T-helper 1 cell treated with Interleukin-12 subunit alpha and Interleukin-12 subunit beta and Interleukin-4 antibody, amounts not matched to agents 30 μg/mL and 1 μg/mL, for 36 hours (primary cell): ENCODE measurements around the gene TAF11L14.
"Not testable (repeated sequence)": the region's sequence is repeated elsewhere in the genome, so short reads cannot be mapped to it uniquely, and the experiment has no call there.

ENCODE experiments used
- H3K27ac Mint-ChIP-seq: one replicate; pipeline ENCODE4 v1.8.0; 2021; ENCODE audit warnings: mild to moderate bottlenecking, mixed read lengths
- H3K27me3 Mint-ChIP-seq: one replicate; pipeline ENCODE4 v1.8.0; 2021; ENCODE audit warnings: low read depth, mixed read lengths
- H3K36me3 Mint-ChIP-seq: one replicate; pipeline ENCODE4 v1.8.0; 2021; ENCODE audit warnings: low read depth, mixed read lengths
- H3K4me1 Mint-ChIP-seq: one replicate; pipeline ENCODE4 v1.8.0; 2021; ENCODE audit warnings: low read depth, mixed read lengths
- H3K4me3 Mint-ChIP-seq: one replicate; pipeline ENCODE4 v1.8.0; 2021; ENCODE audit warnings: mild to moderate bottlenecking, moderate library complexity, mixed read lengths
- H3K9me3 Mint-ChIP-seq: one replicate; pipeline ENCODE4 v1.8.0; 2021; ENCODE audit warnings: mixed read lengths

The TAF11L14 gene

DNA sequence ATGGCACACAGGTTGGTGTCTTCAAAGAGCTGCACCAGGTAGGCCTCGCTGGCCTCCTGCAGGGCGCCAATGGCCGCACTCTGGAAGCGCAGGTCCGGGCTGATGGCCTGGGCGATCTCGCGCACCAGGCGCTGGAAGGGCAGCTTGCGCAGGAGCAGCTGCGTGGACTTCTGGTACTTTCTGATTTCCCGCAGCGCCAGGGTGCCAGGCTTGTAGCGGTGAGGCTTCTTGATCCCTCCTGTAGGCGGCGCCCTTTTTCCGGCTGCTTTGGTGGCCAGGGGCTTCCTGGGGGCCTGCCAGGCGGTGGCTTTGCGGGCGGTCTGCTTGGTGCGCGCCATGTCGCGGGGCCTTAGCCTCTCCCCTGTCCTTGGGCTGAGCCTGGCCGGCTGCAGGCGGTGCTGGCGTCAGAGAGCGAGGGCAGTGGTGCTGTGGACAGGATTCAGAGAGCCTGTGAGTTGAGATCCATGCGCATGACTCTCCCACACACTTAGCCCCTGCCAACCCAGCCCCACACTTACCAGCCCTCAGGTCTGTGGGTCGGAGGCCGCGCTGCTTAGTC lies 21.0 kb downstream of the TAF11L14 start:
- not testable (repeated sequence) for H3K36me3 Mint-ChIP-seq, H3K27ac Mint-ChIP-seq, H3K27me3 Mint-ChIP-seq, H3K4me1 Mint-ChIP-seq, H3K4me3 Mint-ChIP-seq
- H3K9me3 Mint-ChIP-seq = peaks cover 26% of the 10 kb centered on the region

DNA sequence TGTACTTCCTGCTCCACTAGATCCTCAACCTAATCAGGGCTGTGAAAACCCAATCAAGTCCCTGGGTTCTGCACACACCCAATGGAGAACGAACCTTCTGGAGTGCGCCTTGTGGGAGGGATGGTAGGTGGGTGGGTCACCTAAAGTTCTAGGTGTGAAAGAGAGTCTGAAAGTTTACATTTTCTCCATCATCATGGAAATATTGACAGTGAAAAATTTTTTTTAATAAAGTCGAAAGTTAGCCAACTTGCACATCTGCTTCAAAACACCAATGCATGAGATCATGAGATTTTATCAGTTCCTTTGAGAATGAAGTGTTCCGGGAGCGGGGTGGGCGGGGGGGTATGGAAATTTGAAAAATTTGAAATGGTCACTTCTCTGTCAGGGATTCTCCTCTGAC lies 21.7 kb downstream of the TAF11L14 start:
- Mint-ChIP-seq H3K9me3 (peaks cover 29% of the 10 kb centered on the region), H3K4me1 (no peaks in the 10 kb centered on the region), H3K27ac (no peak overlapping the region), H3K27me3 (no peaks in the 10 kb centered on the region), H3K36me3 (no peaks in the 10 kb centered on the region), H3K4me3 (no peak overlapping the region)

DNA sequence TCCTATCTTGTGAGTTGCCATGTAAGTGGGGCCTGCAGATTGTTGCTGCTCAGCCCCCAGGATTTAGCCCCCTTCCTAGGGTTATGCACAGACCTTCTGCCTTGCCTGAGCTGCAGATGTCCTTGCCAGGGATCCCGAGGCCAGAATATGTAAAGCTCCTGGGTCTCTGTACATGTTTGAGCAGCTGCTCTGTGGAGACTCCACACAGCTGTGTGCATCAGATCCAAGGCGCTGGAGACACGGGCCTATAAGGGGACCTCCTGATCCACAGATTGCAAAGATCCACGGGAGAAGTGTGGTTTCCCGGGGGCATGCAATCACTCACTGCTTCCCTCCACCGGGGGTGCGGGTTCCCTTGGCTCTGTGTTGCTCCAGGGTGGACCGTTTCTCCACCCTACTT lies 28.9 kb downstream of the TAF11L14 start:
- no peaks in the 10 kb centered on the region for H3K4me1 Mint-ChIP-seq

DNA sequence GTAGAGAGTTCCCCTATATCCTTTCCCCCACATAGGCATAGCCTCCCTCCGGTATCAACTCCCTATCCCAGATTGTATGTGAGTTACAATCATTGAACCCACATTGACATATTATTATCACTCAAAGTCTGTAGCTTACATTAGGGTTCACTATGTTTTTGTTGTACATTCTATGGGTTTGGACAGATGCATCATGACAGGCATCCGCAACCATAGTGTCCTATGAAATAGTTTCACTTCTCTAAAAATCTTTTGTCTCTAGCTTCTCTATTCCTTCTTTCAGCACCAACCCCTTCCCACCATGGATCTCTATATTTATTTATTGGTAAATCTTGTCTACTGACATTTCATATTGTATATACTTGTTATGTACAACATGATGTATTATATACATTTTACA lies 31.6 kb downstream of the TAF11L14 start:
- H3K27me3 Mint-ChIP-seq = no peaks in the 10 kb centered on the region
- H3K27ac Mint-ChIP-seq = no peak overlapping the region
- no peaks in the 10 kb centered on the region for H3K4me1 Mint-ChIP-seq
- H3K4me3 Mint-ChIP-seq = no peak overlapping the region
- H3K36me3 Mint-ChIP-seq = no peaks in the 10 kb centered on the region
- H3K9me3 Mint-ChIP-seq = peaks cover 41% of the 10 kb centered on the region

More for the DNA sequence above, 28.9 kb downstream of the TAF11L14 start:
- Mint-ChIP-seq H3K36me3 (no peaks in the 10 kb centered on the region), H3K27me3 (no peaks in the 10 kb centered on the region), H3K9me3 (peaks cover 45% of the 10 kb centered on the region), H3K27ac (no peak overlapping the region), H3K4me3 (no peak overlapping the region)

DNA sequence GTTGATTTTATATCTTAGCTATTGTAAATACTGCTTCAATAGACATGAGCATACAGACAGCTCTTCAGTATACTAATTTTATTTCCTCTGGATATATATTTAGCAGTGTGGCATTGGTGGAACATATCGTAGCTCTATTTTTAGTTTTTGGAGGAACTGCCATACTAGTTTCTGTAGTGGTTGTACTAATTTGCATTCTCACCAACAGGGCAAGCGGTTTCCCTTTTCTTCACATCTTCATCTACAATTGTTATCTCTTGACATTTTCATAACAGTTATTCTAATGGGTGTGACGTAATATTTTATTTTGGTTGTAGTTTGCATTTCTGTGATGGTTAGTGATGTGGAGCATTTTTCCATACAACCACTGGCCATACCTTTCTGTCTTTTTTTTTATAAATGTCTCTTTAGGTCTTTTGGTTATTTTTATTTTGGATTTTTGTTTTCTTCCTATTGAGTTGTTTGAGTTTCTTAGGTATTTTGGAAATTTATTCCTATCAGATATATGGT lies 32.5 kb downstream of the TAF11L14 start:
- H3K4me3 Mint-ChIP-seq = no peak overlapping the region
- H3K4me1 Mint-ChIP-seq = no peaks in the 10 kb centered on the region
- H3K9me3 Mint-ChIP-seq = peaks cover 44% of the 10 kb centered on the region
- no peak overlapping the region for H3K27ac Mint-ChIP-seq
- no peaks in the 10 kb centered on the region for H3K27me3 Mint-ChIP-seq
- H3K36me3 Mint-ChIP-seq = no peaks in the 10 kb centered on the region

DNA sequence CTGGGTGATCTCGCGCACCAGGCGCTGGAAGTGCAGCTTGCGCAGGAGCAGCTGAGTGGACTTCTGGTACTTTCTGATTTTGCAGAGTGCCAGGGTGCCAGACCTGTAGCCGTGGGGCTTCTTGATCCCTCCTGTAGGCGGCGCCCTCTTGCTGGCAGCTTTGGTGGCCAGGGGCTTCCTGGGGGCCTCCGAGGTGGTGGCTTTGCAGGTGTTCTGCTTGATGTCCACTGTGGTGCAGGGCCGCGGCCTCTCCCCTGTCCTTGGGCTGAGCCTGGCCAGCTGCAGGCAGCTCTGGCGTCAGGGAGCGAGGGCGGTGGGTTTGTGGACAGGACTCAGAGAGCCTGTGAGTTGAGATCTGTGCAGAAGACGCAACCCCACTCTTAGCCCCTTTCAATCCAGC lies 36.1 kb downstream of the TAF11L14 start:
- Mint-ChIP-seq H3K4me1 (no peaks in the 10 kb centered on the region), H3K27me3 (no peaks in the 10 kb centered on the region), H3K4me3 (no peak overlapping the region), H3K27ac (no peak overlapping the region), H3K9me3 (peaks cover 49% of the 10 kb centered on the region), H3K36me3 (no peaks in the 10 kb centered on the region)

DNA sequence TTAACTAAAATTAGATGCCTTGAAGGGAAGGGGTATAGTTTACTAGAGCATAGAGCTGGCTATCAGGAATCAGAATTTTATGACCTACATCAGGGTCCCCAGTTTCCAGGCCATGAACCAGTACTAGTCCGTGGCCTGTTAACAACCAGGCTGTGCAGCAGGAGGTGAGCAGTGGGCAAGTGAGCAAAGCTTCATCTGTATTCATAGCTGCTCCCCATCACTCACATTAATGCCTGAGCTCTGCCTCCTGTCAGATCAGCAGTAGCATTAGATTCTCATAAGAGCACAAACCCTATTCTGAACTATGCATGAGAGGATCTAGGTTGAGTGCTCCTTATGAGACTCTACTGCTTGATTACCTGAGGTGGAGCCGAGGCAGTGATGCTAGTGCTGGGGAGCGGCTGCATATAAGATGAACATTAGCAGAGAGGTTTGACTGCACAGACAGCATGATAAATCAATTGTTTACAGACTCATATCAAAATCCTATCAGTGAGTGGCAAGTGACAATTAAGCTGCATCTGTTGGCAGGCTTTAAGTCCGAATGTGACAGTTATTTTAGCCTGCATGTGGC lies 44.6 kb downstream of the TAF11L14 start:
- Mint-ChIP-seq H3K4me3 (no peak overlapping the region), H3K36me3 (no peaks in the 10 kb centered on the region), H3K4me1 (no peaks in the 10 kb centered on the region), H3K9me3 (peaks cover 9% of the 10 kb centered on the region), H3K27ac (no peak overlapping the region), H3K27me3 (no peaks in the 10 kb centered on the region)

DNA sequence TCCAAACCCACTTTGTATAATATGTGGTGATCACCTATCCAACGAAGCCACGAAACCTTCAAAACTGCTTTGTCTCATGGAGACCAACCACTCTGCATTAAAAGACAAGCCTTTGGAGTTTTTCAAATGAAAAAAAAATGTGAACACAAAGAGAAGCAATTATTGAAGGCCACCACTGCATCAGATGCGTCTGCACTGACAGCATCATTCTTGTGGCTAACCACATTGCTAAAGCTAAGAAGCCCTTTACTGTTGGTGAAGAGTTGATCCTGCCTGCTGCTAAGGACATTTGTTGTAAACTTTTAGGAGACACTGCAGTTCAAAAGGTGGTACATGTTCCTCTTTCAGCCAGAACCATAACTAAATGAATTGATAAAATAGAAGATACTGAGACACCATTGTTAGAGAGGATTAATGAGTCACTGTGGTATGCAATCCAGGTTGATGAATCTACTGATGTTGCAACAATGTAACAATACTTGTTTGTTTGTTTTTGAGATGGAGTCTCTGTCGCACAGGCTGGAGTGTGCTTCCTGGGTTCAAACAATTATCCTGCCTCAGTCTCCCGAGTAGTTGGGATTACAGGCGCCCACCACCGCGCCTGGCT lies 45.4 kb downstream of the TAF11L14 start:
- H3K36me3 Mint-ChIP-seq = no peaks in the 10 kb centered on the region
- H3K27me3 Mint-ChIP-seq = no peaks in the 10 kb centered on the region
- no peaks in the 10 kb centered on the region for H3K4me1 Mint-ChIP-seq
- H3K4me3 Mint-ChIP-seq = no peak overlapping the region
- peaks cover 9% of the 10 kb centered on the region for H3K9me3 Mint-ChIP-seq
- H3K27ac Mint-ChIP-seq = no peak overlapping the region

DNA sequence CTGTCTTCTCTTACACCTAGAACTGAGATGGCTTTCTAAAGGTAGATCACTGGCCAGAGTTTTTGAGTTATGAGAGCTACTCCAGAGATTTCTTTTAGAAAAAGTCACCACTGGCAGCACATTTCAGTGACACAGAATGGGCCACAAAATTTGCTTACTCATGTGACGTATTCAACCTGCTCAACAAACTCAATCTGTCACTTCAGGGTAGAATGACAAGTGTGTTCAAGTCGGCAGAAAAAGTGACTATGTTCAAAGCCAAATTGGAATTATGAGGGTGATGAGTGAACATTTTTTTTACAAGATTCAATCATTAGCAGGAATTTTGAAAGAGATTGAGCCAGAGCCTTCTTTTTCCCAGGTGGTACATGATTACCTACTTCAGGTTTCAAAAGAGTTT lies 46.5 kb downstream of the TAF11L14 start:
- H3K36me3 Mint-ChIP-seq = no peaks in the 10 kb centered on the region

More for the DNA sequence above, 46.5 kb downstream of the TAF11L14 start:
- no peak overlapping the region for H3K27ac Mint-ChIP-seq
- no peak overlapping the region for H3K4me3 Mint-ChIP-seq
- no peaks in the 10 kb centered on the region for H3K4me1 Mint-ChIP-seq
- H3K9me3 Mint-ChIP-seq = peaks cover 4% of the 10 kb centered on the region
- no peaks in the 10 kb centered on the region for H3K27me3 Mint-ChIP-seq
